CD4-positive, alpha-beta memory T cell (primary cell): ENCODE measurements around the gene VPS37C. TPM values are rescaled to one million over a fixed set of nuclear protein-coding genes. Genes with fewer than 3 reads are reported as not detected.

Experiments used
- CTCF ChIA-PET: fragments of 350-600 bp; sonication (Branson Sonifier 250); formaldehyde crosslinking; loops from one replicate; lab custom pipeline; 2021; ENCODE audit warnings: inconsistent platforms; ENCODE audit not compliant: partially characterized antibody; lab: Charles Lee
- POLR2A ChIA-PET: fragments of 350-600 bp; sonication (Branson Sonifier 250); formaldehyde crosslinking; loops from one replicate; lab custom pipeline; 2021; ENCODE audit not compliant: partially characterized antibody; lab: Charles Lee
- DNase-seq, 5 donors: peaks; one replicate each; pipeline versions ENCODE4 v3.0.0 to v3.0.0-alpha.2; 2020 to 2022; ENCODE audit warnings: mixed read lengths in 1 of 5
- H3K27ac ChIP-seq: one replicate; pipeline ENCODE4 v1.7.0; 2013; ENCODE audit warnings: low read depth, low read length
- H3K27me3 ChIP-seq: 2 replicates; pipeline ENCODE4 v1.7.0; 2013; ENCODE audit warnings: mild to moderate bottlenecking, low read length, moderate library complexity; ENCODE audit not compliant: insufficient read depth
- H3K36me3 ChIP-seq: 2 replicates; pipeline ENCODE4 v1.7.0; 2013; ENCODE audit warnings: mild to moderate bottlenecking, low read length, moderate library complexity; ENCODE audit not compliant: insufficient read depth
- H3K4me1 ChIP-seq: 2 replicates; pipeline ENCODE4 v1.7.0; 2013; ENCODE audit warnings: mild to moderate bottlenecking, low read length, moderate library complexity; ENCODE audit not compliant: insufficient read depth
- H3K4me3 ChIP-seq, 2 donors: one replicate each; pipeline ENCODE4 v1.7.0; 2013; ENCODE audit warnings: low read length in 2 of 2, mild to moderate bottlenecking in 1 of 2
- H3K9me3 ChIP-seq, 2 donors: one replicate each; pipeline ENCODE4 v1.7.0; 2013; ENCODE audit warnings: low read length in 2 of 2, control low read depth in 1 of 2; ENCODE audit not compliant: control insufficient read depth in 1 of 2
- H3K27ac Mint-ChIP-seq, 7 donors: one replicate each; pipeline ENCODE4 v1.8.0; 2020 to 2021; ENCODE audit warnings: mixed read lengths in 7 of 7, mild to moderate bottlenecking in 6 of 7, inconsistent platforms in 3 of 7, moderate library complexity in 3 of 7
- H3K27me3 Mint-ChIP-seq, 2 donors: one replicate each; pipeline ENCODE4 v1.8.0; 2020 to 2021; ENCODE audit warnings: mixed read lengths in 2 of 2
- H3K36me3 Mint-ChIP-seq, 2 donors: one replicate each; pipeline ENCODE4 v1.8.0; 2020 to 2021; ENCODE audit warnings: mixed read lengths in 2 of 2, inconsistent platforms in 1 of 2, mild to moderate bottlenecking in 1 of 2
- H3K4me1 Mint-ChIP-seq, 4 donors: one replicate each; pipeline ENCODE4 v1.8.0; 2020 to 2021; ENCODE audit warnings: mixed read lengths in 4 of 4, mild to moderate bottlenecking in 1 of 4
- H3K4me3 Mint-ChIP-seq, 8 donors: one replicate each; pipeline ENCODE4 v1.8.0; 2020 to 2021; ENCODE audit warnings: mixed read lengths in 8 of 8, mild to moderate bottlenecking in 7 of 8, moderate library complexity in 6 of 8, inconsistent platforms in 3 of 8
- H3K9me3 Mint-ChIP-seq, 8 donors: one replicate each; pipeline ENCODE4 v1.8.0; 2020 to 2021; ENCODE audit warnings: mixed read lengths in 8 of 8, mild to moderate bottlenecking in 5 of 8, inconsistent platforms in 3 of 8, moderate library complexity in 1 of 8
- intact Hi-C: fragments of 100-400 bp; cut with micrococcal nuclease; formaldehyde crosslinking; loops from one replicate; pipeline ENCODE4 v1.15.1; 2023
- polyA plus RNA-seq, 2 donors: library from polyadenylated mRNA; unstranded; fragments of 300-500 nt; fragmentation: Illumina TruSeq; gene quantifications; one replicate each; pipeline ENCODE4 v1.2.3, GENCODE V29; 2021
- total RNA-seq, 2 experiments: library from RNA; stranded (reverse); gene quantifications; one replicate each; pipeline ENCODE4 v1.2.3, GENCODE V29; 2021

The VPS37C gene
- total and polyA plus RNA-seq, 4 experiments from 2014 or later: 0.25 to 7.9 (median 4.1) TPM

DNA sequence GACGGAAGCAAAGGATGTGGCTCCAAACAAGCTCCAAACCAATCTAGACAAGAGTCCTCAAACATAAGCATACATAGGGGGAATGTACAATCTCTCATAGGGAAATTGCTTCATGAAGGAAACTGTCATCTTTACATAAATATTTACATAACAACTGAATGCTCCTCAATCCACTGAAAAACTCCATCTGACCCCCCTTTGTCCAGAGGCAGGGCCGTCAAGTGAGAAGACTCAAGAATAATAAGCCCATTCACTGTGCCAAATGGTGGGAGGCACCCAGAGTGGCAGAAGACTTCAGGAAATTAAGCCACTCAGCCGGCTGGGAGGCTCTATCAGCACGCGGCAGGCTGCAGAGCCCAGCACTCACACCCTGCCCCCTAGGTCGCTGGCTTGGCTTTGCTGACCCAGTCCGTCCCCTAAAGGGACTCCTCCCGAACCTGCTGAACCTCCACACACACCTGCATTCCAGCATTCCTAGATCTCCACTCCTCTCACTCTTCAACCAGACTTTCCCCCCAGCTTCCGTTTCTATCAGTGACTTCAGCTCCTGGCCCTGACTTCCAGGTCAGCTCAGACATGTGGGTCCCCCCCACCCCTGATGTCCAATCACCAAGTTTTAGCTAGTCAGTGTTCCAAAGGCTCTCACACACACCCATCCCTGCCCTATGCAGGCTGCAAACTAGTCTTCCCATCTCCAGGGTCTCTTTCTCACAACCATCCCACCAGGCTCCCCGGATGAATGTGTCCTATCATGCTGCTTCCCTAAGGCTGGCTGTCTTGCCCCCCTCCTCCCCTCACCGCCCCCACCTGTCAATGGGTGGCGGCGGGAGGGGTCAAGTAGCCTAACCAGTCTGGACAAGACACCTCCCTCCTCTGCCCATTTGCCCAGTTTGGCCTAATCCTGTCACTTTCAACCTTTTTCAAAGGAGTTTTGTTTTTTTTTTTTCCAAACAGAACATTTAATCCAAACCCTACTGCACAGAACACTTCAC lies 11.3 kb downstream of the VPS37C start:
- CTCF ChIA-PET: no interaction called here

DNA sequence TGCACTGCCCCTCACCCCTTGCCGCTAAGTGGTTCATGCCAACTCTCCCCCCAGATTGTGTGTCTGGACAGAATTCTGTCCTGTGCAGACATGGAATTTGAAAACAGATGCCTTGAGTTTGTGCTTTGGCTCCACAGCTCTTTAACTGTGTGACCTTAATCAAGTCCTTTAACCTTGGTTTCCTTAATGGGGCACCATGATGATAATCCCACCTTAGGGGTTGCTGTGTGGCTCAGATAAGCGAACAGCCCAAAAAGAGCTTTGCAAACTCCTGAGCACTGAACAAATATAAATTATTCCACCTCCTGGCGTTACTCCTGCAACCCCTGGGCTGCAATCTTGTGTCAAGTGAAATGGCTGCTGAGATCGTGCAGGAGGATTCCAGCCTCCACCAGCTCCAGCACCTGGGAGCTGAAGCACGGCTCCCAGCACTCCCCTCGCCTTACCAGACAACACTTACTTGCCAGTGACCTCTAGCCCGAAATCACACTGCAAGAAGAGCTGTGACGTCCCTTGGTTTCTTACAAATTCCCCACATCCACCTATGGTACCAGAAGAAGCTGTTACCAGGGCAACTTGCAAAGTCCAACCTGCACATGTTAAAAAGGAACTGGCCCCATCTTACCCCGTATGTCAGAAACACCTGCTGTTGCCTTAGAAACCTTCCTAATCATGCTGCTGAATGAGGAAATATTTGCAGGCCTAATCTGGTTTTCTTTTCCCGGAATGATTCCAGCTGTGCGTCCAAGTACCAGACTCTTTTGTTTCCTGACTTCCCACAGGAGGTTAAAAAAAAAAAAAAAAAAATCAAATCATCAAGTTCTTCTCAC lies 13.2 kb downstream of the VPS37C start:
- POLR2A ChIA-PET: interaction anchor here (1.0 kb wide), 1 partner anchor 18 kb away, joined by 4 read pairs; no protein-coding TSS in a partner anchor
- no peak overlapping the region for H3K27ac Mint-ChIP-seq

More for the DNA sequence above, 11.3 kb downstream of the VPS37C start:
- Mint-ChIP-seq H3K27me3 (no peaks in the 10 kb centered on the region), H3K27ac (peak overlapping the region in 2 of 7 donors; percentile 53 to 79), H3K4me3 (no peak overlapping the region), H3K36me3 (peaks cover 8 to 14% of the 10 kb centered on the region in 2 donors), H3K4me1 (peaks cover 6 to 15% (median 6%) of the 10 kb centered on the region in 4 donors), H3K9me3 (peaks cover 0 to 11% (median 8%) of the 10 kb centered on the region in 8 donors)
- Histone ChIP-seq H3K27ac (no peak overlapping the region), H3K36me3 (no peaks in the 10 kb centered on the region), H3K4me3 (no peak overlapping the region), H3K27me3 (no peaks in the 10 kb centered on the region), H3K4me1 (no peaks in the 10 kb centered on the region), H3K9me3 (no peaks in the 10 kb centered on the region)
- DNase-seq: no peak
- POLR2A ChIA-PET: interaction anchor here (0.6 to 1.1 kb wide), 3 partner anchors 12 to 179 kb away, joined by 3 to 4 read pairs (median 3); partner anchors contain the start of genes CD6 and VPS37C
- intact Hi-C loops: no loop called here

DNA sequence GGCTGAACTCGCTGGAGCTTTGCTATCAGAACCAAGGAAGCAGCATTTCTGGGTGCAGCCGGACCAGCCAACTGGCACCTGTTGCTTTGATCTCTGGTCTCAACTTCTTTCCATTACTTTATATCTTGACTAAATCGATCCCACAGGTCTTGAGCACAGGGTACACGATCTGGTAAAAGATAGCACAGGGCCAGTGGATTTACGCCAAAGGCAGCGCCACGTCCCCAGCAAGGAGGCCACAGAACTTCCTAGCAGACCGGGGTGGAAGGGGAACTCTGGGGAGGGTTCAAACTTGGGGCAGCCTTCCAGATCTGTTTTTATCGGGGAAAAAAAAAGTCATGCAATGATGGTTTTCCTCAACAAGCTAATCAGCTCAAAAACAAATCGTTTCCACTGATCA lies 14.0 kb downstream of the VPS37C start:
- H3K9me3 ChIP-seq: no peaks in the 10 kb centered on the region
- H3K27me3 ChIP-seq: no peaks in the 10 kb centered on the region
- ChIA-PET POLR2A (interaction anchor here (1.0 kb wide), 1 partner anchor 18 kb away, joined by 4 read pairs; no protein-coding TSS in a partner anchor), CTCF (no interaction called here)
- no peak overlapping the region for H3K27ac ChIP-seq
- no peak overlapping the region for H3K4me3 Mint-ChIP-seq
- DNase-seq: no peak
- H3K27me3 Mint-ChIP-seq: no peaks in the 10 kb centered on the region
- no peak overlapping the region for H3K4me3 ChIP-seq
- no peaks in the 10 kb centered on the region for H3K36me3 ChIP-seq
- no peak overlapping the region for H3K27ac Mint-ChIP-seq
- intact Hi-C loops: no loop called here
- H3K9me3 Mint-ChIP-seq: peaks cover 0 to 2% (median 0%) of the 10 kb centered on the region in 8 donors
- peaks cover 0 to 4% of the 10 kb centered on the region in 2 donors for H3K36me3 Mint-ChIP-seq
- no peaks in the 10 kb centered on the region for H3K4me1 ChIP-seq
- H3K4me1 Mint-ChIP-seq: peaks cover 6 to 15% (median 8%) of the 10 kb centered on the region in 4 donors

More for the DNA sequence above, 13.2 kb downstream of the VPS37C start:
- no peaks in the 10 kb centered on the region for H3K27me3 Mint-ChIP-seq
- H3K9me3 Mint-ChIP-seq: peaks cover 0 to 2% (median 0%) of the 10 kb centered on the region in 8 donors
- H3K36me3 Mint-ChIP-seq: peaks cover 0 to 4% of the 10 kb centered on the region in 2 donors
- Histone ChIP-seq H3K27ac (no peak overlapping the region), H3K4me3 (no peak overlapping the region), H3K9me3 (no peaks in the 10 kb centered on the region), H3K4me1 (no peaks in the 10 kb centered on the region), H3K36me3 (no peaks in the 10 kb centered on the region), H3K27me3 (no peaks in the 10 kb centered on the region)
- intact Hi-C loops: no loop called here
- peaks cover 6 to 15% (median 6%) of the 10 kb centered on the region in 4 donors for H3K4me1 Mint-ChIP-seq
- CTCF ChIA-PET: interaction anchor here (1.0 kb wide), 1 partner anchor 39 kb away, joined by 3 read pairs; no protein-coding TSS in a partner anchor
- DNase-seq: no peak
- no peak overlapping the region for H3K4me3 Mint-ChIP-seq

DNA sequence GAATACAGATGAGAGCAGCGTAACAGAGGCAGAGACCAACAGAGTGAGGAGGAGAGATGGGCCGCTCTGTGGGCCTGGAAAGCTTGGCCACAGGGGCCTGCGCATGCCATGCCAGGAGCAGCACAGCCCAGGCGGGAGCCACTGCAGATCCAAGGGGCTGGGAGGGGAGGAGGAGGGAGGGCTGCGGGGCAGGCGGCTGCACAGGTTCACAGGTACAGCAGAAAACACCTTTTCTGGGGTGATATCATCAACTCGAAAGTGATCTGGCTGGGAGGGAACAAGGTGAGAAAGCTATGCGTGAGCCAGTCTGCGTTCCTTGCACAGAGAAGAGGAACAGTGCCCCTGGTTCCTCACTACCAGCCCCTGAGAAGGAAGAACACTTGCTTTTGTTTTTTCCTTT lies 14.8 kb downstream of the VPS37C start:
- no peaks in the 10 kb centered on the region for H3K9me3 ChIP-seq
- Mint-ChIP-seq H3K4me3 (no peak overlapping the region), H3K9me3 (peaks cover 0 to 2% (median 0%) of the 10 kb centered on the region in 8 donors), H3K36me3 (peaks cover 0 to 4% of the 10 kb centered on the region in 2 donors), H3K4me1 (peaks cover 6 to 15% (median 8%) of the 10 kb centered on the region in 4 donors), H3K27ac (peak overlapping the region in 1 of 7 donors; percentile 50), H3K27me3 (no peaks in the 10 kb centered on the region)
- intact Hi-C loops: no loop called here
- ChIA-PET CTCF (interaction anchor here (1.2 kb wide), 2 partner anchors 9 to 40 kb away, joined by 3 to 4 read pairs; no protein-coding TSS in a partner anchor), POLR2A (no interaction called here)
- H3K4me1 ChIP-seq: no peaks in the 10 kb centered on the region
- no peaks in the 10 kb centered on the region for H3K36me3 ChIP-seq
- H3K27ac ChIP-seq: no peak overlapping the region
- no peak overlapping the region for H3K4me3 ChIP-seq
- no peaks in the 10 kb centered on the region for H3K27me3 ChIP-seq
- DNase-seq: no peak

DNA sequence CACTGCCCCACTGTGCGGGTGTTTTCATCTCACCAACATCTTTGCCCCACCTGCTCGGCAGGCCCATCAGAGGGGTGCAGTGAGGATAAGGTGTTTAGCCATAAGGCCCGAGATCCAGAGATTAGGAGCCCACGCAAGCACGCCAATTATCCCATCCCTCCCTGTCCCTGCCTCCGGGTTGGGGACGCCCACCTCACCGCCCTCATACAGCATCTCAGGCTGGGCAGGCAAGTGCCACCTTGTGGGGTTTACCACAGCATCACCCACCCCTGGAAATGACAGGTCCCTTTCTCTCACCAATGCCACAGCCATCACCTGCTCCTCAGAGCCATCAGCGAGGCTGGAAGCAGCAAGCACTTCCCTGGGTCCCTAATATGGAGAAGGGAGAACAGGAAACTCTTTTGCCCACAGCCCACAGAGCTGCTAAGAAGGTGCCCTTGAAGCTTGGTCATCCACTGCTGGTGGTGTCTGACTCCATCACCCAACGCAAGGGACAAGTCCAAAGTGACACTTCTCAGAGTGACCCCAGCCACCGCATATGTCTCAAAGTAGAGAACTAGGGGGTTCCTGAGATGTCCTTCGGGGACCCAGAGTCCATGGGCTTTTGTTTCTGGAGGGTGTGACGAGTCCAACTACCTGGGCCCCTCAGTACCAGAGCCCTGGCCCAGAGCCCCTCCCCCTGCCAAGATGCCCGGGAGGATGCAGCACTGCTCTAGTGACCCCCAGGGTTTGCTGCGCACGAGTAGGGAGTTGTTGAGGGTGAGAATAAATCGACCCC lies 15.8 kb downstream of the VPS37C start:
- peaks cover 6 to 15% (median 8%) of the 10 kb centered on the region in 4 donors for H3K4me1 Mint-ChIP-seq
- CTCF ChIA-PET: interaction anchor here (0.9 to 1.2 kb wide), 3 partner anchors 10 to 42 kb away, joined by 3 to 4 read pairs (median 3); no protein-coding TSS in a partner anchor

DNA sequence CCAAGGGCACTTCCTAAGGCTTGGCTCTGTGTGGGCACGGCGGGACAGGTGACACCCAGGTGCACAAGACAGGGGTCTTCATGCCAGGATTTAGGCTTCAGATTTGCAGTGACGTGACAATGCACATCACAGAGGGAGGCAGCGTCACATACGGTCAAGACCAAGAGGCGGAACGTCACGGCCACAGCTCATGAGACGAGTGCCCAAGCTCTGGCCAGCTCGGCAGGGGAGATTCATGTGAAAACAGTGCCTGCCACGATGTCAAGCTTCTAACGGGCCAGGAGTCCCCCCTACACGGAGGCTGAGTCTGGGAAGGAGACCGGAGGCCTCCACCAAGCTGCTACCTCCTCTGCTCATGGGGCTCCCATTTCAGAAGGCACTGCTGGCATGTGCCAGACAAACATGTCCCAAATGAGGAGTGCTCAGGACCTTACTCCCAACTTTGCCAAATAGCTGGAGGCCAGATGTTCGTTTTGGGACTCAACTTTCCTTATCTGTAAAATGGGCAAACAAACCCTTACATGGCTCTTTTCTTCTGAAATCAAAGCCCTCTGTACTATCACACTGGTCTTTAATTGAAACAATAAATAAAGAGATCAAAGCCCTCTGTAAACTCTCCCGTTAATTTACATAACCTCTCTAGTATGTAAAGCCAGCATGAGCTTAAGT lies 16.6 kb downstream of the VPS37C start:
- CTCF ChIA-PET: interaction anchor here (0.9 kb wide), 1 partner anchor 43 kb away, joined by 3 read pairs; no protein-coding TSS in a partner anchor
- H3K27ac Mint-ChIP-seq: no peak overlapping the region
- no peaks in the 10 kb centered on the region for H3K9me3 ChIP-seq
- peaks cover 0 to 2% (median 0%) of the 10 kb centered on the region in 8 donors for H3K9me3 Mint-ChIP-seq
- no peak overlapping the region for H3K4me3 ChIP-seq
- intact Hi-C loops: no loop called here
- DNase-seq: no peak
- H3K36me3 ChIP-seq: no peaks in the 10 kb centered on the region
- H3K4me3 Mint-ChIP-seq: no peak overlapping the region
- H3K27me3 Mint-ChIP-seq: no peaks in the 10 kb centered on the region
- no peak overlapping the region for H3K27ac ChIP-seq
- peaks cover 4 to 11% (median 6%) of the 10 kb centered on the region in 4 donors for H3K4me1 Mint-ChIP-seq
- peaks cover 0 to 4% of the 10 kb centered on the region in 2 donors for H3K36me3 Mint-ChIP-seq
- POLR2A ChIA-PET: no interaction called here
- H3K27me3 ChIP-seq: no peaks in the 10 kb centered on the region
- no peaks in the 10 kb centered on the region for H3K4me1 ChIP-seq

More for the DNA sequence above, 15.8 kb downstream of the VPS37C start:
- no peaks in the 10 kb centered on the region for H3K9me3 ChIP-seq
- Mint-ChIP-seq H3K4me3 (no peak overlapping the region), H3K27ac (peak overlapping the region in 2 of 7 donors; percentile 29 to 69), H3K9me3 (peaks cover 0 to 2% (median 0%) of the 10 kb centered on the region in 8 donors), H3K27me3 (no peaks in the 10 kb centered on the region), H3K36me3 (peaks cover 0 to 4% of the 10 kb centered on the region in 2 donors)
- H3K27me3 ChIP-seq: no peaks in the 10 kb centered on the region
- no peaks in the 10 kb centered on the region for H3K36me3 ChIP-seq
- H3K4me3 ChIP-seq: no peak overlapping the region
- POLR2A ChIA-PET: no interaction called here
- H3K27ac ChIP-seq: no peak overlapping the region
- intact Hi-C loops: no loop called here
- no peaks in the 10 kb centered on the region for H3K4me1 ChIP-seq
- DNase-seq: no peak
